K562 (cell line): Measurements from ENCODE around the gene RASSF3.

ENCODE experiments used
- CREM ChIP-seq: IDR thresholded peaks from 2 replicates; pipeline ENCODE4 v1.6.1; 2014; ENCODE audit warnings: antibody characterized with exemption, low read depth
- JUNB ChIP-seq: fragments of 450-650 bp; formaldehyde crosslinking; conservative IDR thresholded peaks from 2 replicates; pipeline ENCODE4 v1.4.0; 2020; ENCODE audit warnings: mild to moderate bottlenecking
- MAZ ChIP-seq, 2 experiments: fragments of 450-650 bp in 1 of 2; sonication (generic) in 1 of 2; formaldehyde crosslinking; IDR thresholded peaks in 1 of 2; conservative IDR thresholded peaks in 1 of 2; 2 replicates each; pipeline versions ENCODE4 v1.4.0 to v1.5.0; 2020; ENCODE audit warnings: mild to moderate bottlenecking in 1 of 2, missing genetic modification reagents in 1 of 2
- POLR2A ChIP-seq: fragments of 450-650 bp; conservative IDR thresholded peaks from 2 replicates; pipeline ENCODE4 v1.6.1; 2016
- POLR2AphosphoS2 ChIP-seq: IDR thresholded peaks from 2 replicates; pipeline ENCODE4 v1.6.1; 2012; ENCODE audit warnings: low read length, improper control_type of control experiment
- TF ChIP-seq, protein P1 (sequence below): sonication (generic); formaldehyde crosslinking; IDR thresholded peaks from 2 replicates; pipeline ENCODE4 v1.5.0; 2020; ENCODE audit warnings: missing genetic modification reagents
- TF ChIP-seq, protein P2 (sequence below), 2 experiments: fragments of 450-650 bp; formaldehyde crosslinking in 1 of 2; IDR thresholded peaks; 2 replicates each; pipeline versions ENCODE4 v1.4.0 to v1.6.1; 2014 to 2020; ENCODE audit warnings: mild to moderate bottlenecking in 2 of 2, borderline replicate concordance in 1 of 2, low read depth in 1 of 2
- TF ChIP-seq, protein P3 (sequence below): sonication (generic); formaldehyde crosslinking; IDR thresholded peaks from 2 replicates; pipeline ENCODE4 v1.8.1; 2022; ENCODE audit warnings: missing genetic modification reagents
- TF ChIP-seq, protein P4 (sequence below), 2 experiments: fragments of 450-650 bp; IDR thresholded peaks; 2 replicates each; pipeline ENCODE4 v1.6.1; 2016; ENCODE audit warnings: mild to moderate bottlenecking in 2 of 2, borderline replicate concordance in 1 of 2, low read depth in 1 of 2, moderate library complexity in 1 of 2

DNA sequence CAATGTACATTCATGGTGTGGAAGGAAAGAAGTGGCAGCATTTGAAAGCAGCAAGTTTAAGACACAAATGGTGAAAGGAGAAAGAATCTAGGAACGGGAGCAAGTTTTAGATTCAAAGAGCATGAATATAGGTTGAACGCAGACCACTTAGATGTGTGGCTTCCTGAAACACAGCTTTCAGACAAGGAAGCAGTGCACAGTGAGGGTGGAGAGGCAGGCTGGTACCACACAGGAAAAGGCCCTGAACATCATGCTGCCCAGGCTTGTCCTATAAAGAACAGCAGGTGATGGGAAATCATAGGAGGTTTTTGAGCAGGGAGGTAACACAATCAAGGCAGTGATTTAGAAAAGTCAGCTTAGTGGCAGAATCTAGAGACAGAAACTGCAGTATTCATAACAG lies 113.3 kb downstream of the RASSF3 start:
- TF ChIP-seq POLR2AphosphoS2 = no peak
- TF ChIP-seq CREM = no peak
- TF ChIP-seq MAZ (CRISPR knock-in tag; conservative IDR thresholded peaks at IDR 0.05 in 1 of 2, IDR thresholded peaks at IDR 0.05 in 1 of 2) = no peak
- TF ChIP-seq, protein P1, sequence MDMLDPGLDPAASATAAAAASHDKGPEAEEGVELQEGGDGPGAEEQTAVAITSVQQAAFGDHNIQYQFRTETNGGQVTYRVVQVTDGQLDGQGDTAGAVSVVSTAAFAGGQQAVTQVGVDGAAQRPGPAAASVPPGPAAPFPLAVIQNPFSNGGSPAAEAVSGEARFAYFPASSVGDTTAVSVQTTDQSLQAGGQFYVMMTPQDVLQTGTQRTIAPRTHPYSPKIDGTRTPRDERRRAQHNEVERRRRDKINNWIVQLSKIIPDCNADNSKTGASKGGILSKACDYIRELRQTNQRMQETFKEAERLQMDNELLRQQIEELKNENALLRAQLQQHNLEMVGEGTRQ (CRISPR knock-in tag) = no peak
- TF ChIP-seq JUNB (CRISPR knock-in tag) = no peak
- TF ChIP-seq, protein P2, sequence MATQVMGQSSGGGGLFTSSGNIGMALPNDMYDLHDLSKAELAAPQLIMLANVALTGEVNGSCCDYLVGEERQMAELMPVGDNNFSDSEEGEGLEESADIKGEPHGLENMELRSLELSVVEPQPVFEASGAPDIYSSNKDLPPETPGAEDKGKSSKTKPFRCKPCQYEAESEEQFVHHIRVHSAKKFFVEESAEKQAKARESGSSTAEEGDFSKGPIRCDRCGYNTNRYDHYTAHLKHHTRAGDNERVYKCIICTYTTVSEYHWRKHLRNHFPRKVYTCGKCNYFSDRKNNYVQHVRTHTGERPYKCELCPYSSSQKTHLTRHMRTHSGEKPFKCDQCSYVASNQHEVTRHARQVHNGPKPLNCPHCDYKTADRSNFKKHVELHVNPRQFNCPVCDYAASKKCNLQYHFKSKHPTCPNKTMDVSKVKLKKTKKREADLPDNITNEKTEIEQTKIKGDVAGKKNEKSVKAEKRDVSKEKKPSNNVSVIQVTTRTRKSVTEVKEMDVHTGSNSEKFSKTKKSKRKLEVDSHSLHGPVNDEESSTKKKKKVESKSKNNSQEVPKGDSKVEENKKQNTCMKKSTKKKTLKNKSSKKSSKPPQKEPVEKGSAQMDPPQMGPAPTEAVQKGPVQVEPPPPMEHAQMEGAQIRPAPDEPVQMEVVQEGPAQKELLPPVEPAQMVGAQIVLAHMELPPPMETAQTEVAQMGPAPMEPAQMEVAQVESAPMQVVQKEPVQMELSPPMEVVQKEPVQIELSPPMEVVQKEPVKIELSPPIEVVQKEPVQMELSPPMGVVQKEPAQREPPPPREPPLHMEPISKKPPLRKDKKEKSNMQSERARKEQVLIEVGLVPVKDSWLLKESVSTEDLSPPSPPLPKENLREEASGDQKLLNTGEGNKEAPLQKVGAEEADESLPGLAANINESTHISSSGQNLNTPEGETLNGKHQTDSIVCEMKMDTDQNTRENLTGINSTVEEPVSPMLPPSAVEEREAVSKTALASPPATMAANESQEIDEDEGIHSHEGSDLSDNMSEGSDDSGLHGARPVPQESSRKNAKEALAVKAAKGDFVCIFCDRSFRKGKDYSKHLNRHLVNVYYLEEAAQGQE (IDR thresholded peaks at IDR 0.05; ENCODE audit: borderline replicate concordance) = no peak
- TF ChIP-seq, protein P2 (CRISPR knock-in tag; IDR thresholded peaks at IDR 0.05; ENCODE audit: low read depth) = no peak
- TF ChIP-seq, protein P3, sequence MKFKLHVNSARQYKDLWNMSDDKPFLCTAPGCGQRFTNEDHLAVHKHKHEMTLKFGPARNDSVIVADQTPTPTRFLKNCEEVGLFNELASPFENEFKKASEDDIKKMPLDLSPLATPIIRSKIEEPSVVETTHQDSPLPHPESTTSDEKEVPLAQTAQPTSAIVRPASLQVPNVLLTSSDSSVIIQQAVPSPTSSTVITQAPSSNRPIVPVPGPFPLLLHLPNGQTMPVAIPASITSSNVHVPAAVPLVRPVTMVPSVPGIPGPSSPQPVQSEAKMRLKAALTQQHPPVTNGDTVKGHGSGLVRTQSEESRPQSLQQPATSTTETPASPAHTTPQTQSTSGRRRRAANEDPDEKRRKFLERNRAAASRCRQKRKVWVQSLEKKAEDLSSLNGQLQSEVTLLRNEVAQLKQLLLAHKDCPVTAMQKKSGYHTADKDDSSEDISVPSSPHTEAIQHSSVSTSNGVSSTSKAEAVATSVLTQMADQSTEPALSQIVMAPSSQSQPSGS (CRISPR knock-in tag) = no peak
- TF ChIP-seq POLR2A = no peak
- TF ChIP-seq, protein P4, sequence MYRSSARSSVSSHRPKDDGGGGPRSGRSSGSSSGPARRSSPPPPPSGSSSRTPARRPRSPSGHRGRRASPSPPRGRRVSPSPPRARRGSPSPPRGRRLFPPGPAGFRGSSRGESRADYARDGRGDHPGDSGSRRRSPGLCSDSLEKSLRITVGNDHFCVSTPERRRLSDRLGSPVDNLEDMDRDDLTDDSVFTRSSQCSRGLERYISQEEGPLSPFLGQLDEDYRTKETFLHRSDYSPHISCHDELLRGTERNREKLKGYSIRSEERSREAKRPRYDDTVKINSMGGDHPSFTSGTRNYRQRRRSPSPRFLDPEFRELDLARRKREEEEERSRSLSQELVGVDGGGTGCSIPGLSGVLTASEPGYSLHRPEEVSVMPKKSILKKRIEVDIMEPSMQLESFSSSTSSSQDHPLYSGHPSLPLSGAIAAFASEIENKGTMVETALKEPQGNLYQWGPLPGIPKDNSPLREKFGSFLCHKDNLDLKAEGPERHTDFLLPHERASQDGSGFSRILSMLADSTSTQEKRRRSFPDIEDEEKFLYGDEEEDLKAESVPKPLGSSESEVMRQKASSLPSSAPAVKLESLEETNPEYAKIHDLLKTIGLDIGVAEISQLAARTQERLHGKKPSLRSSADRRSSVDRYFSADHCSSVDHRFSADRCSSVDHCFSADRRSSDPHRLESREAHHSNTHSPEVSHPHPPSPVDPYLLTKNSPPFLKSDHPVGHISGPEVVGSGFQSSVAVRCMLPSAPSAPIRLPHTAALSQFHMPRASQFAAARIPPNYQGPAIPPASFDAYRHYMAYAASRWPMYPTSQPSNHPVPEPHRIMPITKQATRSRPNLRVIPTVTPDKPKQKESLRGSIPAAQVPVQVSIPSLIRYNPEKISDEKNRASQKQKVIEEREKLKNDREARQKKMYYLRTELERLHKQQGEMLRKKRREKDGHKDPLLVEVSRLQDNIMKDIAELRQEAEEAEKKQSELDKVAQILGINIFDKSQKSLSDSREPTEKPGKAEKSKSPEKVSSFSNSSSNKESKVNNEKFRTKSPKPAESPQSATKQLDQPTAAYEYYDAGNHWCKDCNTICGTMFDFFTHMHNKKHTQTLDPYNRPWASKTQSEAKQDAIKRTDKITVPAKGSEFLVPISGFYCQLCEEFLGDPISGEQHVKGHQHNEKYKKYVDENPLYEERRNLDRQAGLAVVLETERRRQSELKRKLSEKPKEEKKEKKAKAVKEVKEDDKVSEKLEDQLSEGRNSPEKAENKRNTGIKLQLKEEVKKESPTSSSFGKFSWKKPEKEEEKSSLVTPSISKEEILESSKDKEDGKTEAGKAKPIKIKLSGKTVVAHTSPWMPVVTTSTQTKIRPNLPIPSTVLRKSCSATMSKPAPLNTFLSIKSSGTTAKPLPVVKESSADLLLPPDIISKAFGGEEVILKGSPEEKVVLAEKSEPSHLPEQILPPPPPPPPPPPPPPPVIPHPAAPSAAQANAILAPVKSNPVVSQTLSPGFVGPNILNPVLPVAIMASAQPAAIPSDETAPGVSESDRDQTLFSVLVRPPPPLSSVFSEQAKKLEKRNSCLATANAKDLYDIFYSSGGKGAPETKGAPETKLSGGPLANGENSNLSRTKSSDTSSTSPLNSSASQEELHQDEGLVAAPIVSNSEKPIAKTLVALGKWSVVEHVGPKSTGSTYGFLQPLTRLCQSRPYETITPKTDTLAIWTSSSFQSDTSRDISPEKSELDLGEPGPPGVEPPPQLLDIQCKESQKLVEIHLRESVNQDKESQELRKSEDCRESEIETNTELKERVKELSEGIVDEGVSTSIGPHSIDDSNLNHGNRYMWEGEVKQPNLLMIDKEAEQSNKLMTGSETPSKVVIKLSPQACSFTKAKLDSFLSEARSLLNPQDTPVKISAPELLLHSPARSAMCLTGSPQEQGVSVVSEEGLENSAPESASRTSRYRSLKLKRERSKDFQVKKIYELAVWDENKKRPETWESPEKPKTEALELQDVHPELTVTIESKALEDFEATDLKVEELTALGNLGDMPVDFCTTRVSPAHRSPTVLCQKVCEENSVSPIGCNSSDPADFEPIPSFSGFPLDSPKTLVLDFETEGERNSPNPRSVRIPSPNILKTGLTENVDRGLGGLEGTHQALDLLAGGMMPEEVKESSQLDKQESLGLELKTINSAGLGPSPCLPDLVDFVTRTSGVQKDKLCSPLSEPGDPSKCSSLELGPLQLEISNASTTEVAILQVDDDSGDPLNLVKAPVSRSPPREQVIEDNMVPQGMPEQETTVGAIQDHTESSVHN (IDR thresholded peaks at IDR 0.05; ENCODE audit: borderline replicate concordance in 1 of 2, low read depth in 1 of 2) = no peak
